ENCODE measurements around the gene ERVW-1.
"Not testable (repeated sequence)": the region's sequence is repeated elsewhere in the genome, so short reads cannot be mapped to it uniquely, and the experiment has no call there.

GRCh38 chr7:92483624-92484023 lies 5.9 kb upstream of the ERVW-1 start:
- TF ChIP-seq, protein P1, sequence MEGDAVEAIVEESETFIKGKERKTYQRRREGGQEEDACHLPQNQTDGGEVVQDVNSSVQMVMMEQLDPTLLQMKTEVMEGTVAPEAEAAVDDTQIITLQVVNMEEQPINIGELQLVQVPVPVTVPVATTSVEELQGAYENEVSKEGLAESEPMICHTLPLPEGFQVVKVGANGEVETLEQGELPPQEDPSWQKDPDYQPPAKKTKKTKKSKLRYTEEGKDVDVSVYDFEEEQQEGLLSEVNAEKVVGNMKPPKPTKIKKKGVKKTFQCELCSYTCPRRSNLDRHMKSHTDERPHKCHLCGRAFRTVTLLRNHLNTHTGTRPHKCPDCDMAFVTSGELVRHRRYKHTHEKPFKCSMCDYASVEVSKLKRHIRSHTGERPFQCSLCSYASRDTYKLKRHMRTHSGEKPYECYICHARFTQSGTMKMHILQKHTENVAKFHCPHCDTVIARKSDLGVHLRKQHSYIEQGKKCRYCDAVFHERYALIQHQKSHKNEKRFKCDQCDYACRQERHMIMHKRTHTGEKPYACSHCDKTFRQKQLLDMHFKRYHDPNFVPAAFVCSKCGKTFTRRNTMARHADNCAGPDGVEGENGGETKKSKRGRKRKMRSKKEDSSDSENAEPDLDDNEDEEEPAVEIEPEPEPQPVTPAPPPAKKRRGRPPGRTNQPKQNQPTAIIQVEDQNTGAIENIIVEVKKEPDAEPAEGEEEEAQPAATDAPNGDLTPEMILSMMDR (optimal IDR thresholded peaks at IDR 0.05 in 1 of 3, IDR thresholded peaks at IDR 0.05 in 1 of 3, conservative IDR thresholded peaks at IDR 0.05 in 1 of 3; ENCODE audit: extremely low read depth in 1 of 3, insufficient read depth in 2 of 3, low read length in 3 of 3) = not testable (repeated sequence)
- TF ChIP-seq EZH2 (IDR thresholded peaks at IDR 0.05; ENCODE audit: low read length) = not testable (repeated sequence)

All from keratinocyte (primary cell).